Measurements from ENCODE around the gene BEAN1.
"Not testable (repeated sequence)": the region's sequence is repeated elsewhere in the genome, so short reads cannot be mapped to it uniquely, and the experiment has no call there.

The BEAN1 gene

GRCh38 chr16:66442502-66443268, 15.6 kb downstream of the BEAN1 start:
- DNase-seq (ENCODE audit: extremely low read depth, low read depth) = no peak
- TF ChIP-seq CTCF (IDR thresholded peaks at IDR 0.05; ENCODE audit: low read depth, low read length) = no peak

GRCh38 chr16:66443269-66443652, 16.2 kb downstream of the BEAN1 start:
- no peak for TF ChIP-seq CTCF (IDR thresholded peaks at IDR 0.05; ENCODE audit: low read depth, low read length)
- no peak for DNase-seq (ENCODE audit: extremely low read depth, low read depth)

- no peak for DNase-seq (ENCODE audit: extremely low read depth, low read depth)
- TF ChIP-seq CTCF (IDR thresholded peaks at IDR 0.05; ENCODE audit: low read depth, low read length) = no peak
Measured at GRCh38 chr16:66444049-66444481, 17.0 kb downstream of the BEAN1 start.

- no peak for DNase-seq (ENCODE audit: extremely low read depth, low read depth)
- no peak for TF ChIP-seq CTCF (IDR thresholded peaks at IDR 0.05; ENCODE audit: low read depth, low read length)
Measured at GRCh38 chr16:66446737-66447136, 19.6 kb downstream of the BEAN1 start.

- no peak for DNase-seq (ENCODE audit: extremely low read depth, low read depth)
- no peak for TF ChIP-seq CTCF (IDR thresholded peaks at IDR 0.05; ENCODE audit: low read depth, low read length)
Measured at GRCh38 chr16:66447491-66447890, 20.4 kb downstream of the BEAN1 start.

GRCh38 chr16:66451548-66451947, 24.5 kb downstream of the BEAN1 start:
- no peak for DNase-seq (ENCODE audit: extremely low read depth, low read depth)
- TF ChIP-seq CTCF (IDR thresholded peaks at IDR 0.05; ENCODE audit: low read depth, low read length) = no peak

- DNase-seq (ENCODE audit: extremely low read depth, low read depth) = not testable (repeated sequence)
Measured at GRCh38 chr16:66453230-66453629, 26.1 kb downstream of the BEAN1 start.

GRCh38 chr16:66454751-66455150, 27.7 kb downstream of the BEAN1 start:
- no peak for DNase-seq (ENCODE audit: extremely low read depth, low read depth)
- TF ChIP-seq CTCF (IDR thresholded peaks at IDR 0.05; ENCODE audit: low read depth, low read length) = no peak
